NK-92 (cell line): ENCODE data around the gene MIP.
"Not testable (repeated sequence)": the region's sequence is repeated elsewhere in the genome, so short reads cannot be mapped to it uniquely, and the experiment has no call there.

Experiments
- DNase-seq: peaks from one replicate; lab custom pipeline; 2025; ENCODE audit not compliant: unreplicated experiment; lab: John Stamatoyannopoulos, UW

Gene MIP

GRCh38 chr12:56454557-56454956, at the start of gene MIP:
Gene MIP (minus strand): TSS chr12:56454657. CDS start chr12:56454613, 44 bp downstream.
- DNase-seq = no peak

- DNase-seq = not testable (repeated sequence)
Observed at GRCh38 chr12:56499879-56500278, 45.4 kb upstream of the MIP start.

GRCh38 chr12:56499452-56499851, 45.0 kb upstream of the MIP start:
- DNase-seq = not testable (repeated sequence)

- not testable (repeated sequence) for DNase-seq
Observed at GRCh38 chr12:56498126-56498902, 43.9 kb upstream of the MIP start.

DNA sequence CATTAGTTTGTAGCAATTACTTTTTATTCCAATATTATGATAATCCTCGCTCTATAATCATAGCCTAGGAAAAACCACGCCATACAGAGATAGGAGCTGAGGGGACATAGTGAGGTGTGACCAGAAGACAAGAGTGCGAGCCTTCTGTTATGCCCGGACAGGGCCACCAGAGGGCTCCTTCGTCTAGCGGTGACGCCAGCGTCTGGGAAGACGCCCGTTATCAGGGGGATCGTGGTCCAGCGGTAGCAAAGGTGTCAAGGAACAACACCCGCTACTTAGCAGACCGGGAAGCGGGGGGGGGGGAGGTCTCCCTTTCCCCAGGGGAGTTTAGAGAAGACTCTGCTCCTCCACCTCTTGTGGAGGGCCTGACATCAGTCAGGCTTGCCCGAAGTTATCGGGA, 42.2 kb upstream of the MIP start:
- not testable (repeated sequence) for DNase-seq

- not testable (repeated sequence) for DNase-seq
Observed at GRCh38 chr12:56494481-56494880, 40.0 kb upstream of the MIP start.

GRCh38 chr12:56494106-56494415, 39.6 kb upstream of the MIP start:
- DNase-seq = not testable (repeated sequence)

DNA sequence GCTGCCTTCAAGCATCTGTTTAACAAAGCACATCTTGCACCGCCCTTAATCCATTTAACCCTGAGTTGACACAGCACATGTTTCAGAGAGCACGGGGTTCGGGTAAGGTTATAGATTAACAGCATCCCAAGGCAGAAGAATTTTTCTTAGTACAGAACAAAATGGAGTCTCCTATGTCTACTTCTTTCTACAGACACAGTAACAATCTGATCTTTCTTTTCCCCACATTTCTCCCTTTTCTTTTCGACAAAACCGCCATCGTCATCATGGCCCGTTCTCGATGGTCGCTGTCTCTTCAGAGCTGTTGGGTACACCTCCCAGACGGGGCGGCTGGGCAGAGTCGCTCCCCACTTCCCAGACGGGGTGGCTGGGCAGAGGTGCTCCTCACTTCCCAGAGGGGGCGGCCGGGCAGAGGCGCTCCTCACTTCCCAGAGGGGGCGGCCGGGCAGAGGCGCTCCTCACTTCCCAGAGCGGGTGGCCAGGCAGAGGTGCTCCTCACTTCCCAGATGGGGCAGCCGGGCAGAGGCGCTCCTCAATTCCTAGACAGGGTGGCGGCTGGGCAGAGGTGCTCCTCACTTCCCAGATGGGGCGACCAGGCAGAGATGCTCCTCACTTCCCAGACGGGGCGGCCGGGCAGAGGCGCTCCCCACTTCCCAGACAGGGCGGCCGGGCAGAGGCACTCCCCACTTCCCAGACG, 39.1 kb upstream of the MIP start:
- not testable (repeated sequence) for DNase-seq

DNA sequence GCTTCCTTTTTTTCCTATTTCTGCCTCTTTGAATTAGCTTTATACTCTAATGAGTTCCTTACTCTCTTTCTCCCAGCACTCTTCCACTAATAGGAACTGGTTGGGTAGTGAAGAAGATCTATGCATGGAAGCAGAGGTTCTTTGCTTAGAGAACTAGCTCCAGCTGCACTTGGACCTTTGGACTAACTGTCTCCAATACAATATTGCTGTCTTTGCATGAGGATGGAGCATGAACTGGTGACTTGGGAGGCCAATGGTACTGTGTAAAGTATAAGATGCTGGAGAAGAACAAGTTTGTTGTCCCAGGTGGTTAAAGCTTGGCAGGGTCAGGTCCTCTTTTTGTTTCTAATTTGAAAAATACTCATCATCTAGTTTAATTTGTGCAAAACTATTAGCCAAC, 35.9 kb upstream of the MIP start:
- DNase-seq = no peak

- no peak for DNase-seq
Observed at GRCh38 chr12:56488041-56488955, 33.8 kb upstream of the MIP start, which contains the start of gene GLS2. Gene GLS2 (minus strand): TSS chr12:56488161. CDS start chr12:56488118, 43 bp downstream.

DNA sequence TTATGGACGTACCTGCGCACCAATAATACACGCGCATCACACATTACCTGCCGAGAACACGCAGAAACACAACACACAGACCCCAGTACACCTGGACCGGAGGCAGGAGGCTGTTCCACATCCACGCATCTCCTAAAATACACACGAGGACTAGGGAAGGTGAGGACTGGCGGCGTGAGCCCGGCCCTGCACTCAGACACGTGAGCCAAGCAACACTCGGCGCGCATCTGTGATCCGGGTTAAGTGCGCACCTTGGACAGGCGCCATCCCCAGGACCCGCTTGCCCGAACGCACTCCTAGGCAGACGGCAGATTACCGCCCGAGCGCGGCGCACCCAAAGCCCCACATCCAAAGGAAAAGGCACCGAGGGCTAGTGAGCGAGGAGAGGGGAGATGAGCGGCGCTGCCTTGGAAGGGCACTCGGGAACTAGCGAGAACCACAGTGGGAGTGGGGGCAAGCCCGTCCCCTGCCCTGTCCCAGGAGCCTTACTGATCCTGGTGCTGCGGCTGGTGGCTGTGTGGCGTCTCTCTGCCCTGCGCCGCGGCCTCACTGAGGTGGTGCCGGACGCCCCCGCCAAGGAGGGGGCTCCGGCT, 33.1 kb upstream of the MIP start:
- DNase-seq = no peak

- no peak for DNase-seq
Observed at GRCh38 chr12:56486694-56487093, 32.2 kb upstream of the MIP start.

DNA sequence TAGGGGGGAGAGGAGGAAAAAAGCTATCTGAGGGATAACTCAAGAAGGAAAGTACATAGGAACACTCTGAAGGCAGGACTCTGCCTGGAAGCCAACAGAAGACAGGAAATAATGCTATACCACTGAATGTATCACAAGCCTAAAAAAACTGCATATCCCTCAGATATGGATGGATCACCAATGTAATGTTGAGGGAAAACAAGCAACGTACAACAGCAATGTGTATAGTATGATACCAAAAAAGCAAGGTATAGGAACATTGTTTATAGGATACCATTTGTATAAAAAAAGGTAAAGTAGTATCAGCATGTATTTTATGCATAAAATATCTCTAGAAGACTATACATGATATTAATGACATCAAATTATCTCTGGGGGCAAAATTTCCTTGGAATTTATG, 30.1 kb upstream of the MIP start:
- no peak for DNase-seq

DNA sequence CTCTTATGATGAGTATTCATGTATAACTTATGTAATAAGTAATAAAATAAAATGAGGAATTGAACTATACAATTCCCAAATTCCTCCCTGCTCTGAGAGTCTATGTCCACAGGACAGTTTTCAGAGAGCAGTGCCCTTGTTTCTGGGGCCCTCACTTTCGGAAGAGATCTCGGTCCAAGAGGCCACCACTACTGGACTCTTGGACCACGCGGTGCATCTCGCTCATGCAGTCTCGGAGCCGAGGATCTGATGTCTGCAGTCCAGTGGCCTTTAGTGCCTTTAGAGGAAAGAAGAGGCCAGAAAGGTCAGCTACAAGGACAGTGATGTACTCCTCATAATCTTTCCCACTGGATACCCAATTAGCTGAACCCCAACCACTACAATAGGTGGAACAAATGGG, 25.2 kb upstream of the MIP start:
- no peak for DNase-seq

DNA sequence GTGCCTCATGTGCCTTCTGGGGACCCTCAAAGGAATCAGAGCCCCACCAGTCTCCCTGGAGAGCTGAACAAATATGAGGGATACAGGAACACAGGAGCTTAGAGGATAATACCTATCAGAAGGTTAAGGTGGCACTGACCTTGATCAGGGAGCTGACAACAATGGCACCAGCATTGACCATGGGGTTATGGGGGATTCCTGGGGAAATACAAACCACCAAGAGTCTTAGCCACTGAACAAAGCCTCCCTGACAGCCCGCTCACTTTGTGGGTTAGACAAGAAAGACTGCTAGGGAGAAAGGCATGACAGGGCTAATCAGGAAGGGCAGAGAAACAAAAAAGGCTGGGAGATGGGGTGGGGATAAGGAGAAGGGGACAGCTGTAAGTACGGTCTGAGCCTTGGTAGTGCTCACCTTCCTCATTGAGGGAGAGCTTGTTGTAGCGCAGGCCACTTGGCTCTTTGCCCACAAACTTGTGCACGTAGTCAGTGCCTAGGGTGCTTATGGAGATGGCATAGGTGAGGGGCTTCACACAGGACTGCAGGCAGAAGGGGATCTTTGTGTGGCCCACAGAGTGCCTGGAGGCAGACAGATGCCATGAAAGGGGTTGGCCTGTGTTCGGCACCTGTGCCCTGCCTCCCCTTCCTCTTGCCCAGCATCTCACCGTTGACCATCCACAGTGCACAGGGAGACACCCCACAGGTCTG, 23.2 kb upstream of the MIP start:
- no peak for DNase-seq

DNA sequence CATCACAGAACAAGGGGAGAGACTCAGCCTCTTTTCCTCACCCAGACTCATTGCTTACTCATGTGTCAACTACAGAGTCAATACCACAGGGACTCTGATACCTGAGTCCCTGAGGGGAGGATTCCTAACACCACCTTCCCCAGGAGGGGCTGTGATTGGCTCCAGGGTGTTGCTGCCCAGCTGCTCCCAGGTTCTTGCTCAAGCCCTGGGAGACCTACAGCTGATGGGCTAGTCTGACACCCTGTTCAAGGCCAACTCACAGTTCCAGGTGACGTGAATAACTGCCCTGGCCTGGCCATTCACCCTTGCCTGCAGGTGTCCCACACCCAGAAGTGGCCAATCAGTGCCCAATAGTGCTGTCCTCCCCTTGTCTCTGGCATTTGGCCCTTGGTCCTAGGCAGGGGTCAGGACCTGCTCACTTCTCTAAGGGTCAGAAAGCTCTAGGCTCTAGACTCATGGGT, 22.5 kb upstream of the MIP start:
- DNase-seq = no peak

DNA sequence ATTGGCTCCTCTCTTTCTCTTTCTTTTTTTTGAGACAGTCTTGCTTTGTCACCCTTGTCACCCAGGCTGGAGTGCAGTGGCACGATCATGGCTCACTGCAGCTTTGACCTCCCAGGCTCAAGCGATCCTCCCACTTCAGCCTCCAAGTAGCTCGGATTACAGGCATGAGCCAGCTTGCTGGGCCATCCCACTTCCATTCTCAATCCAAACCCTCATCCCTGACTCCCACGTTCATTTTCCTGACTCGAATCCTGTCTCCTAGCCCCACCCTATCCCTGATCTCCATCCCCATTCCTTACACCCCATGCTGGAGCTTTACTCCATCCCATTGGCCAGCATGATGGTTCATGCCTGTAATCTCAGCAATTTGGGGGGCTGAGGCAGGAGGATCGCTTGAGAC, 21.7 kb upstream of the MIP start:
- no peak for DNase-seq

DNA sequence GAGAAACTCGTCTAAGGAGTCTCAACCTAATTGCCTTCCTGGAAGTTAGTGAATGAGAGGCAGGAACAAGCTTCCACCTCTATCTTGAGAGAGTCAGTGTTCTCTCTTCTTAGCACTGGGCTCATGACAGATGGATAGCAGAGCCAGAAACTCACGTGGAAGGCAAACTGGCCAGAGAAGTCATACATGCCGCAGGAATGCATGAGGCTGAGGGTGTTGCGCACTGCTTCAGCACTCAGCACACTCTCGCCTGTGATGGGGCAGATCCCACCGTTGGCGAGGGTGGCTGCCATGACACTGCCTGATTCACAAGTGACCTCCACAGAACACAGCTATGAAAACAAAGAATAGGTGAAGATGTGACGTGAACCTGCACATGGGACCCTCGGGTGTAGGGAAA, 19.9 kb upstream of the MIP start:
- no peak for DNase-seq

DNA sequence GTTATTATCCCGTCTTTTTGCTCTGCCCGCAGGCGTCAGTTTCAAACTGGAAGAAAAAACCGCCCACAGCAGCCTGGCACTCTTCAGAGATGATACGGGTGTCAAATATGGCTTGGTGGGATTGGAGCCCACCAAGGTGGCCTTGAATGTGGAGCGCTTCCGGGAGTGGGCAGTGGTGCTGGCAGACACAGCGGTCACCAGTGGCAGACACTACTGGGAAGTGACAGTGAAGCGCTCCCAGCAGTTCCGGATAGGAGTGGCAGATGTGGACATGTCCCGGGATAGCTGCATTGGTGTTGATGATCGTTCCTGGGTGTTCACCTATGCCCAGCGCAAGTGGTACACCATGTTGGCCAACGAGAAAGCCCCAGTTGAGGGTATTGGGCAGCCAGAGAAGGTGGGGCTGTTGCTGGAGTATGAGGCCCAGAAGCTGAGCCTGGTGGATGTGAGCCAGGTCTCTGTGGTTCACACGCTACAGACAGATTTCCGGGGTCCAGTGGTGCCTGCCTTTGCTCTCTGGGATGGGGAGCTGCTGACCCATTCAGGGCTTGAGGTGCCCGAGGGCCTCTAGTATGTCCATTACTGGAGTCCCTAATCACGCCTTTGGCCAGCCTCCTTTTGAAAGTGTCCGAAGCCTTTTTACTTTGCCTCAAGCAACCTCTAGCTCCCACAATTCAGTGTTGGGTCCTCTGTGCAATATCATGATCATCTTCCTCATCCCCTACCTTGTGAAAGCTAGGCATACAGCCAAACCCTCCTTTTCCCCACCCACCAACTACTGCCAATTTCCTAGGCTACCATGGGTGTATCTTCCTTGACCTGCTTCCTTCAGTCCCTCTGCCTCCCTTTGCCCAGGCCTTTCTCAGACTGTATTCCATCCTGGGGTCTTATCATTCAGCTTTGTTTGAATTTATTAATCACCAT, 14.8 kb upstream of the MIP start:
- no peak for DNase-seq
